ENCODE measurements around the gene PRSS2.

GRCh38 chr7:142754681-142755575 lies 15.8 kb upstream of the PRSS2 start:
- TF ChIP-seq NFE2L1 (tag; IDR thresholded peaks at IDR 0.05; ENCODE audit: borderline replicate concordance, low read depth) (no peak), EZH2 (IDR thresholded peaks at IDR 0.05; ENCODE audit: borderline replicate concordance, low read depth, low read length) (no peak), SP2 (IDR thresholded peaks at IDR 0.05; ENCODE audit: extremely low read depth, low read depth, low read length, poor library complexity, severe bottlenecking) (no peak), SETDB1 (IDR thresholded peaks at IDR 0.05; ENCODE audit: low read length) (no peak), NFIC (IDR thresholded peaks at IDR 0.05) (no peak), CBFA2T3 (IDR thresholded peaks at IDR 0.05) (no peak), ZNF57 (CRISPR knock-in tag; IDR thresholded peaks at IDR 0.05) (no peak), ZFX (CRISPR knock-in tag; IDR thresholded peaks at IDR 0.05) (no peak), SAFB2 (IDR thresholded peaks at IDR 0.05; ENCODE audit: borderline replicate concordance, low read depth, low read length, severe bottlenecking) (no peak), SMAD1 (IDR thresholded peaks at IDR 0.05; ENCODE audit: low read depth, low read length, partially characterized antibody) (no peak)

Measured in K562 (cell line).